OCI-LY1 (cell line): Measurements from ENCODE around the gene SUFU.

Experiments used
- CTCF ChIP-seq: fragments of 200-600 bp; sonication (generic), shearing (Covaris generic); IDR thresholded peaks from 2 replicates; pipeline ENCODE4 v1.5.1; 2017; ENCODE audit warnings: mild to moderate bottlenecking, antibody characterized with exemption, low read length, moderate library complexity, mixed read lengths
- EZH2 ChIP-seq: fragments of 200-600 bp; sonication (generic), shearing (Covaris generic); IDR thresholded peaks from 2 replicates; pipeline ENCODE4 v1.8.0; 2017; ENCODE audit warnings: borderline replicate concordance, mixed run types, mild to moderate bottlenecking, antibody characterized with exemption, low read length, moderate library complexity, mixed read lengths

- TF ChIP-seq CTCF: no peak
- no peak for TF ChIP-seq EZH2
Measured at GRCh38 chr10:102604439-102604841, 100.7 kb downstream of the SUFU start.
